Nasal cavity respiratory epithelium epithelial cell of viscerocranial mucosa (primary cell): ENCODE data around the gene OGFOD1. TPM values are rescaled to one million over a fixed set of nuclear protein-coding genes. Genes with fewer than 3 reads are reported as not detected.

Experiments used
- total RNA-seq: library from RNA; depleted of rRNA; stranded (reverse); fragments of >200 nt; gene quantifications from 2 replicates; pipeline ENCODE4 v1.2.3, GENCODE V29; 2014

OGFOD1 gene
- total RNA-seq = 63.6 and 156 TPM in 2 replicates

DNA sequence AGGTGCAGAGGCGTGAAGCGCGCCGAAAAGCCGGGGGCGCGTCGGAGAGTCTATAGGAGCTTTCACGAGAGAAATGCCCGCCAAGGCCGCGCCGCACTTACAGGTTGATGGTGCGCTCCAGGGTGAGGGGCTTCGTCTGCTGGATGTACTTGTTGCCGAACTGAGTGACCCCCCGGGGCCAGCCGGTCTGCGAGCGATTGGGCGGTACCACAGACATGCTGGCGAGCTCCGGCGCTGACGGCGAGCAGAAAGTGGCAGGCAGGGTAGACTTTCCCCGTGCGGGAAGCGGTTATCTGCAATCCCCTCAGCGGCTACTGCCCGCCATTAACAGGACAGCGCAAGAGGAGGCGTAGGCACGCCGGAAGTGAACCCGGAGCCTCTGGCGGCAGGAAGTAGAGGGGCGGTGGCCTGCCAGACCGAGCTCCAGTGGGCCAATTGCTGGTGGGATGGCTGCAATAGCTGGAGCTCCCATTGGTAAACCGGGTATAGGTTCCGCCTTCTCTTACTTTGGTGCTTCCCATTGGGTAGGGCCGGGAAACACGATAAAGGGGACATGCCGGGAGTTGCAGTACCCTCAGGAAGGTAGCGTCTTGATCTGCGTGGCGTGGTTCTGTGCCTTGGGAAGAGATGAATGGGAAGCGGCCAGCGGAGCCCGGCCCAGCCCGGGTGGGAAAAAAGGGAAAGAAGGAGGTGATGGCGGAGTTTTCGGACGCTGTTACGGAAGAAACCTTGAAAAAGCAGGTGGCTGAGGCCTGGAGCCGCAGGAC, at the start of gene OGFOD1, which contains the start of gene NUDT21:
OGFOD1 (plus strand) TSS at position 569 of the 767 bp plus-strand sequence; CDS start at position 628, 59 bp downstream.
NUDT21 (minus strand) TSS at position 347 of the 767 bp plus-strand sequence; CDS start at position 217, 130 bp downstream.

GRCh38 chr16:56425439-56425832, 25.9 kb upstream of the OGFOD1 start, which contains the start of gene AMFR:
AMFR (minus strand) TSS chr16:56425545; CDS start chr16:56425327, 218 bp downstream.

GRCh38 chr16:56519459-56520250, 68.3 kb downstream of the OGFOD1 start, which contains the start of gene BBS2:
BBS2 (minus strand) TSS chr16:56520024; CDS start chr16:56519862, 162 bp downstream.

Other genes with a start within 250 kb of the OGFOD1 start
- 235 and 267 TPM in 2 replicates for gene AMFR, start 26.0 kb upstream of the OGFOD1 start, total RNA-seq
- 39.6 and 59.7 TPM in 2 replicates for gene NUDT21, start 222 bp upstream of the OGFOD1 start, total RNA-seq
- 57.6 and 62.5 TPM in 2 replicates for gene BBS2, start 68.5 kb downstream of the OGFOD1 start, total RNA-seq
- not detected in 2 replicates for gene MT4, start 113.5 kb downstream of the OGFOD1 start, total RNA-seq
- not detected in 2 replicates for gene MT3, start 138.0 kb downstream of the OGFOD1 start, total RNA-seq
- 15.4 and 173 TPM in 2 replicates for gene MT2A, start 157.0 kb downstream of the OGFOD1 start, total RNA-seq
- gene MT1E, start 174.2 kb downstream of the OGFOD1 start, total RNA-seq = 74.2 and 274 TPM in 2 replicates
- 0.34 and 0.57 TPM in 2 replicates for gene MT1M, start 181.1 kb downstream of the OGFOD1 start, total RNA-seq
- gene MT1A, start 187.1 kb downstream of the OGFOD1 start, total RNA-seq = not detected in 2 replicates
- not detected in 2 replicates for gene MT1B, start 200.3 kb downstream of the OGFOD1 start, total RNA-seq
- 1.4 and 4.3 TPM in 2 replicates for gene MT1F, start 206.4 kb downstream of the OGFOD1 start, total RNA-seq
- gene MT1G, start 216.5 kb downstream of the OGFOD1 start, total RNA-seq = 0.68 and 3.3 TPM in 2 replicates
- not detected in 2 replicates for gene MT1H, start 218.3 kb downstream of the OGFOD1 start, total RNA-seq
- gene MT1X, start 230.9 kb downstream of the OGFOD1 start, total RNA-seq = 103 and 1,248 TPM in 2 replicates